MM.1S (cell line): ENCODE results near the gene SIT1.

Source experiments
- DNase-seq: peaks from one replicate; pipeline ENCODE4 v3.0.0-alpha.2; 2015
- H2AFZ ChIP-seq: fragments of 300-600 bp; sonication (generic); 2 replicates; pipeline ENCODE4 v1.6.0; 2016; ENCODE audit warnings: antibody characterized with exemption, low read length
- H3F3A ChIP-seq: fragments of 300-600 bp; sonication (generic); 2 replicates; pipeline ENCODE4 v1.6.1; 2016; ENCODE audit warnings: mild to moderate bottlenecking, antibody characterized with exemption, low read length, moderate library complexity, mixed read lengths; ENCODE audit not compliant: insufficient read depth
- H3K27ac ChIP-seq: fragments of 300-600 bp; sonication (generic); 2 replicates; pipeline ENCODE4 v1.5.1; 2016; ENCODE audit warnings: mild to moderate bottlenecking, low read length
- H3K27me3 ChIP-seq: fragments of 300-600 bp; sonication (generic); replicated peaks from 2 replicates; pipeline ENCODE4 v1.6.0; 2016; ENCODE audit warnings: low read length; ENCODE audit not compliant: insufficient read depth
- H3K36me3 ChIP-seq: fragments of 300-600 bp; sonication (generic); replicated peaks from 2 replicates; pipeline ENCODE4 v1.6.1; 2016; ENCODE audit warnings: mild to moderate bottlenecking, low read length, mixed read lengths; ENCODE audit not compliant: insufficient read depth
- H3K4me1 ChIP-seq: fragments of 300-600 bp; sonication (generic); 2 replicates; pipeline ENCODE4 v1.6.1; 2016; ENCODE audit warnings: low read length, mixed read lengths
- H3K4me2 ChIP-seq: fragments of 300-600 bp; sonication (generic); 2 replicates; pipeline ENCODE4 v1.6.0; 2016; ENCODE audit warnings: low read depth, low read length
- H3K4me3 ChIP-seq: fragments of 300-600 bp; sonication (generic); 2 replicates; pipeline ENCODE4 v1.5.1; 2016; ENCODE audit warnings: low read length, mixed read lengths
- H3K79me2 ChIP-seq: fragments of 300-600 bp; sonication (generic); 2 replicates; pipeline ENCODE4 v1.6.1; 2016; ENCODE audit warnings: mixed run types, low read length, mixed read lengths
- H3K9ac ChIP-seq: fragments of 300-600 bp; sonication (generic); 2 replicates; pipeline ENCODE4 v1.6.1; 2016; ENCODE audit warnings: low read length, mixed read lengths
- H3K9me2 ChIP-seq: fragments of 300-600 bp; sonication (generic); replicated peaks from 2 replicates; pipeline ENCODE4 v1.6.1; 2016; ENCODE audit warnings: mild to moderate bottlenecking, low read length, mixed read lengths; ENCODE audit not compliant: insufficient read depth
- H3K9me3 ChIP-seq: fragments of 300-600 bp; sonication (generic); replicated peaks from 2 replicates; pipeline ENCODE4 v1.6.1; 2016; ENCODE audit warnings: mild to moderate bottlenecking, low read length, mixed read lengths; ENCODE audit not compliant: insufficient read depth
- H4K20me1 ChIP-seq: fragments of 300-600 bp; sonication (generic); 2 replicates; pipeline ENCODE4 v1.6.1; 2016; ENCODE audit warnings: mild to moderate bottlenecking, low read length, moderate library complexity, mixed read lengths; ENCODE audit not compliant: insufficient read depth
- CTCF ChIP-seq: fragments of 300-600 bp; sonication (generic); IDR thresholded peaks from 2 replicates; pipeline ENCODE4 v1.5.1; 2016; ENCODE audit warnings: antibody characterized with exemption, low read length, mixed read lengths
- EZH2 ChIP-seq: fragments of 300-600 bp; sonication (generic); optimal IDR thresholded peaks from 2 replicates; pipeline ENCODE3; 2017; ENCODE audit warnings: low read depth, mild to moderate bottlenecking, antibody characterized with exemption, low read length, mixed read lengths
- EZH2phosphoT487 ChIP-seq: fragments of 300-600 bp; sonication (generic); IDR thresholded peaks from 2 replicates; pipeline ENCODE4 v1.6.1; 2018; ENCODE audit warnings: antibody characterized with exemption, low read length

The SIT1 gene

GRCh38 chr9:35656348-35656747 is 5.6 kb upstream of the SIT1 start:
- peaks cover 20% of the 10 kb centered on the region for H3F3A ChIP-seq
- H3K4me2 ChIP-seq: no peak overlapping the region
- no peaks in the 10 kb centered on the region for H4K20me1 ChIP-seq
- no peaks in the 10 kb centered on the region for H3K27me3 ChIP-seq
- TF ChIP-seq EZH2phosphoT487: no peak
- no peak for TF ChIP-seq EZH2
- no peak for TF ChIP-seq CTCF
- no peaks in the 10 kb centered on the region for H3K9me2 ChIP-seq
- H3K79me2 ChIP-seq: peaks cover 14% of the 10 kb centered on the region
- H3K9ac ChIP-seq: no peak overlapping the region
- H3K27ac ChIP-seq: no peak overlapping the region
- DNase-seq: no peak
- peaks cover 13% of the 10 kb centered on the region; the same call in 1 of the 2 replicates for H3K4me1 ChIP-seq
- H2AFZ ChIP-seq: no peak overlapping the region
- H3K4me3 ChIP-seq: no peak overlapping the region
- H3K36me3 ChIP-seq: no peaks in the 10 kb centered on the region
- H3K9me3 ChIP-seq: no peaks in the 10 kb centered on the region

DNA sequence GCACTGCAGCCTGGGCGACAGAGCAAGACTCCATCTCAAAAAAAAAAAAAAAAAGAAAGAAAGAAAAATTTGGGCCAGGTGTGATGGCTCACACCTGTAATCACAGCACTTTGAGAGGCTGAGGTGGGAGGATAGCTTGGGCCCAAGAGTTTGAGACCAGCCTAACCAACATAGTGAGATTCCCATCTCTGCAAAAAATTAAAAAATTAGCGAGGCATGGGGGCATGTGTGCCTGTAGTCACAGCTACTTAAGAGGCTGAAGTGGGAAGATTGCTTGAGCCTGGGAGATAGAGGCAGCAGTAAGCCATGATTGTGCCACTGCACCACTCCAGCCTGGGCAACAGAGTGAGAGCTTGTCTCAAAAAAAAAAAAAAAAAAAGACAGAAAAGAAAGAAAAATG is 2.9 kb upstream of the SIT1 start:
- Histone ChIP-seq H4K20me1 (no peaks in the 10 kb centered on the region), H3K36me3 (no peaks in the 10 kb centered on the region), H3K9me2 (no peaks in the 10 kb centered on the region), H3K4me2 (no peak overlapping the region), H3K27ac (no peak overlapping the region), H3K27me3 (no peaks in the 10 kb centered on the region), H3F3A (peaks cover 13% of the 10 kb centered on the region), H2AFZ (no peak overlapping the region), H3K9ac (no peak overlapping the region), H3K4me3 (no peak overlapping the region), H3K4me1 (0 out of 2 replicates have a peak, but pooled peaks cover 4% of the 10 kb centered on the region), H3K9me3 (no peaks in the 10 kb centered on the region), H3K79me2 (no peaks in the 10 kb centered on the region; the same call in 1 of the 2 replicates)
- TF ChIP-seq EZH2: no peak
- no peak for TF ChIP-seq CTCF
- TF ChIP-seq EZH2phosphoT487: no peak
- DNase-seq: no peak

GRCh38 chr9:35652829-35653209 is 2.1 kb upstream of the SIT1 start:
- Histone ChIP-seq H3K79me2 (no peaks in the 10 kb centered on the region), H3K4me2 (no peak overlapping the region), H4K20me1 (no peaks in the 10 kb centered on the region), H3F3A (peaks cover 6% of the 10 kb centered on the region), H3K27me3 (no peaks in the 10 kb centered on the region), H3K4me1 (0 out of 2 replicates have a peak, but pooled peaks cover 4% of the 10 kb centered on the region), H3K27ac (no peak overlapping the region), H3K9me3 (no peaks in the 10 kb centered on the region), H3K36me3 (no peaks in the 10 kb centered on the region), H3K9me2 (no peaks in the 10 kb centered on the region), H3K9ac (no peak overlapping the region), H2AFZ (no peak overlapping the region), H3K4me3 (no peak overlapping the region)
- no peak for DNase-seq
- TF ChIP-seq CTCF (no peak), EZH2 (no peak)
